ENCODE results near the gene ASH1L.
A peak's percentile ranks its signal among the peaks of the same experiment; 100 is the strongest.
"Not testable (repeated sequence)": the region's sequence is repeated elsewhere in the genome, so short reads cannot be mapped to it uniquely, and the experiment has no call there.

Gene ASH1L

DNA sequence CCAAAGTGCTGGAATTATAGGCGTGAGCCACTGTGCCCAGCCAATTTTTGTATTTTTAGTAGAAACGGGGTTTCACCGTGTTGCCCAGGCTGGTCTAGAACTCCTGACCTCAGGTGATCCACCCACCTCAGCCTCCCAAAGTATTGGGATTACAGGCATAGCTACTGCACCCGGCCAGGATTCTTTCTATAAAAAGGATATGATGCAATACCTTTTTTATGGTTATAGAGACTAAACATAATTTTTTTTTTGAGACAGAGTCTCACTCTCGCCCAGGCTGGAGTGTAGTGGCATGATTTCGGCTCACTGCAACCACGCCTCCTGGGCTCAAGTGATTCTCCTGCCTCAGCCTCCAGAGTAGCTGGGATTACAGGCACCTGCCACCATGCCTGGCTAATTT lies 233.7 kb downstream of the ASH1L start:
- not testable (repeated sequence) for DNase-seq (ENCODE audit: low spot score)

DNA sequence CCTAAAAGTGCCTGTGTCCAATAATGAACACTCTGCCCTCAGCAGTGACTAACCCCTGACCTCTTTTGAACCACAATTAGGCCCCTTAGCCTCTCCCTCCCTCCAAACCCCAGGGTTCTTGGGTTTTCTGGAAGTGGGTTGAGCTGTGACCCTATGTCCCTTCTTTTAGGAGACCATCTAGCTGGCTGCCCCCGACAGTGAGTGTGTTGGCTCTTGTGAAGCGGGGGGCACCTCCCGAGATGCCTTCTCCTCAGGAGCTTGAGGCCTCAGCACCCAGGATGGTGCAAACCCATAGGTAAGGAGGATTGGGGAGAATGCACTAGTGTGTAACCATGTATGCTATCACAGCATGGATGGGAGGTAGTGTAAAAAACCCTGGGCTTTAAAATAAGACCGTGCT lies 234.6 kb downstream of the ASH1L start:
- DNase-seq (ENCODE audit: low spot score): no peak

DNA sequence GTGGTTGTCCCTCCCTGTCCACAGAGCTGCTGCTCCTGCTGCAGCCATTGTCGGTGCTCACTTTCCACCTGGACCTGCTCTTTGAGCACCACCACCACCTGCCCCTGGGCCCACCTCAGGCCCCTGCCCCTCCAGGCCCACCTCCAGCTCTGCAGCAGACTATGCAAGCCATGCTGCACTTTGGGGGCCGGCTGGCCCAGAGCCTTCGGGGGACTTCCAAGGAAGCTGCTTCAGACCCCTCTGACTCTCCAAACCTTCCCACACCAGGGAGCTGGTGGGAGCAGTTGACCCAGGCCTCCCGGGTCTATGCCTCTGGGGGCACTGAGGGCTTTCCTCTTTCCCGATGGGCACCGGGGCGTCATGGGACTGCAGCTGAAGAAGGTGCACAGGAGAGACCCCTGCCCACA lies 236.0 kb downstream of the ASH1L start:
- DNase-seq (ENCODE audit: low spot score): no peak

DNA sequence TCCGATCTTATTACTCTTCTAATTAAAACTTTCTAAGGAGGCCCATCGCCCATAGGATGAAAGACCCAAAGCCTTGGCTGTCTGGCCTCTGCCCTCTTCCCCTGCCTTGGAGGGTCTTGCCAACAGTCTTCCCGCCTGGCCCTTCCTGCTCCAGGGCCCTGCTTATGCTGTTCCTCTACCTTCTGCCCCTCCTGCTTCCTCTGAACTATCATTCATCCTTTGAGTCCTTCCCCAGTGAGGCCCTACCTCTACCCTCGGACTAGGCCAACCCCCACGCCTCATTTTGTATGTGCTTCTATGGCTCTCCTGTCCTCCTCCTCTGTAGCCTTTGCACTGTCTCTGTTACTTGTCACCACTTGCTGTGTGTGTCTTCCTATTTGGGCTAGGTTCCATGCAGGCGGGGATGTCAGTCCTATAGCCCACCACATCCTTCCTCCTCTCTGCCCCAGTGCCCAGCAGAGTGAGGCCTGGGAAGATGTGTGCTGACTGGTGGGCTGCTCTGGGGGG lies 236.5 kb downstream of the ASH1L start:
- DNase-seq (ENCODE audit: low spot score): no peak

- no peak for DNase-seq (ENCODE audit: low spot score)
Measured at GRCh38 chr1:155325603-155325893, 237.1 kb downstream of the ASH1L start.

DNA sequence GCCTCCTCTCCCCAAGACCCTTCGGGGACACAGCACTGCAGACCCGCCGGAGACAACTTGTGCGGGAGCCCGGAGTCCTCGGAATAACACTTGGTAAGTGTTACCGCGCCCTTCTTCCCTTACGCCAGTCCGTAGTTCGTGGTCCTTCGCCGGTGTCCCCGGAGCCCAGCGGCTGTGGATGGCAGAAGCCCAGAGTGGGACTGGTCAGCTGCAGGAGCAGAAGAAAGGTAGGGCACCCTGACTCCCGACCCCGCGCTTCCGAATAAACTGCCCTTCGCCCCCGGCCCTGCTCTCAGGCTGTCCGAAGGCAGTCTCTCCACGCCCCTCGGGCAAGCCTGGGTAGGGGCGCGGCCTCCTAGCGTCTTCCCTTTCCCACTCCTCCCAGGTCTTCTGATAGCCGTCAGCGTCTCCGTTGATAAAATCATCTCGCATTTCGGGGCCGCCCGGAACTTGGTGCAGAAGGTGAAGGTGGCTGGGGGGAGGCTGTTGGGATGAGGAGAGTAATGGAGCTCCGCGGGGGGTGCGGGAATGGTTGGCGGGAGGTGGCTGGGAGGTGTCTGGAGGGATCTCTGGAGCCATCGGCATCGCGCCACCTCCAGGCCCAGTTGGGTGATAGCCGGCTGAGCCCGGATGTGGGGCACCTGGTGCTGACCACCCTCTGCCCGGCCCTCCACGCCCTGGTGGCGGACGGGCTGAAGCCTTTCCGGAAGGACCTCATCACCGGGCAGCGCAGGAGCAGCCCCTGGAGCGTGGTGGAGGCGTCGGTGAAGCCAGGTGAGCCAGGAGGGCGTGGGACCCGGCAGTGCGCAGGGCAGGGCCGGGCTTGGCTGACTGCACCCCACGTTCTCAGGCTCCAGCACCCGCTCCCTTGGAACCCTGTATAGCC lies 237.6 kb downstream of the ASH1L start:
- DNase-seq (ENCODE audit: low spot score): no peak

DNA sequence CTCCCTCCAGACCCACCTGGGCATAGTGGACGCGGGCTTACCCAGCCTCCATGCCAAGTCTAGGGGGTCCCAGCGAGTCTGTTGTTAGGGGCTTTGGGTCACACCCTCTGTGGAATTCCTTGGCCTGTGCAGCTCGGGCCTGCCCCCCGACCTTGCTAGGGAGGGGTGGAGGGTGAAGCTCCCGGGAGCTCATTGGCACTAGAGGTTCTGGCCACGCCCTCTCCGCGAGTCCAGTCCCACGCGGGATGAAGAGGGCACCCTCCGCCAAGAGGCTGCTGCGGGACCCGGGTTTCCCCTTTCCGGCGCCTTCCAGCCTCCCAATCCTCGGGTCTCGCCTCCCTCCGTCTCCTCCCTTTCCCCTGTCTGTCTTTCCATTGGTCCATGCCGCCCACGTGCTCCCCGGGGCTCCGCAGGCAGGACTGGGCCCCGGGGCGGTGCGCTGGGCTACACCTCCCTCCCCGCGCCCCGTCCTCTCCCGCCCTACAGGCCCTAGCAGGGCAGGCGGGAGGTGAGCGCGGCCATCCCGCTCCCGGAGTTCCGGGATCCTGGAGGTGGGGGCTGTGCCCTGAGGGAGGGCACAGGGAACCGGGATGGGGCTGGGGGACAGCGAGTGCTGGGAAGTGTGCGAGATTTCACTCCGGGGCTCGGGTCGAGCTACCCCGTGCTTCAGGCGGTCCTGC lies 238.4 kb downstream of the ASH1L start:
- DNase-seq (ENCODE audit: low spot score): peak; percentile 87

DNA sequence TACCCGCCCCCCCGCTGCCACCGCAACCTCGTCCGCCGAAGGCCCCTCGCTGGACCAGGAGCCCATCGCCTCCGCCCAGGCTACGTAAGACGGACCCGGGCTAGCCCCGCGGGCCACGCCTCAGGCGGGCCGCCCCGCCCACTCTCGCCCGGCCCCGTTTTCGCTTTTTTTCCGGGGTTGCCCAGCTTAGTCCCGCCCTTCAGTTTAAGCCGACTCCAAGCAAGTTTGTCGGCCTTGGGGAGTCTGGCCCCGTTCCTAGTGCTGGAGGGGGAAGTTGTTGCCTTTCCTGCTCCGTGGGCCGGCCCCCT lies 238.9 kb downstream of the ASH1L start:
- peak; percentile 82 for DNase-seq (ENCODE audit: low spot score)

DNA sequence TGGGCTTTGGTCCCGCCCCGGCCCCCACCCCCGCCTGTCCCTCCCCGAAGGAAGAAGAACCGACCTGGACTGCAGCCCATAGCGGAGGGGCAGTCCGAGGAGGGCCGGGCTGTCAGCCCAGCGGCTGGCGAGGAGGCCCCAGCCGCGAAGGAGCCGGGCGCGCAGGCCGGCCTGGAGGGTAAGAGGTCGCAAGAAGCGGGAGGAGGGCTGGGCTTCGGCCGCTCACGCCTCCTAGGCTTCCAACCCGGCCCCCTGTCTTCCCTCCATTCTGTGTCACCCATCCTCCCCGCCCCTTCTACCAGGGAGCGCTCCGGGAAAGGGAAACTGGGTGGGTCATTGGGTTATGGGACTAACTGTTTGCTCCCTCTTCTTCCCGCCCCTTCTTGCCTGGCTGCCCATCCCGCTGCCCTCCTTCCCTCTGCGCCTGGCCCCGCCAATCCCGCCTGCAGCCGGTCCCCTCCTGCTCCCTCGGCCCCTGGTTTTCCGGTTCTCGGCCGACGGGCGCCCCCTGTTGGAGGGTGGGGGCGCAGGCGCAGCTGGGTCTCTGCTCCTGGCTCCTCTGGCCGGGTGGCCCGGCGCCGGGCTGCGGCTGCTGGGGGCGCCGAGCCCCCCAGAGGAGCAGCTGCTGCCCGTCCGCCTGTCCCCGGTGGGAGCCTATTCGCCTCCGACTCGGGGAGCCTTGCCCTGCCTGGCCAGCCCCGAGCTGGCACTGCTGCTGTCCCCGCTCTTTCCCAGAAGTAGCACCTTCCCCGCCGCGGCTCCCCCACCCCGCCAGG lies 239.5 kb downstream of the ASH1L start:
- peak; percentile 79 for DNase-seq (ENCODE audit: low spot score)

DNA sequence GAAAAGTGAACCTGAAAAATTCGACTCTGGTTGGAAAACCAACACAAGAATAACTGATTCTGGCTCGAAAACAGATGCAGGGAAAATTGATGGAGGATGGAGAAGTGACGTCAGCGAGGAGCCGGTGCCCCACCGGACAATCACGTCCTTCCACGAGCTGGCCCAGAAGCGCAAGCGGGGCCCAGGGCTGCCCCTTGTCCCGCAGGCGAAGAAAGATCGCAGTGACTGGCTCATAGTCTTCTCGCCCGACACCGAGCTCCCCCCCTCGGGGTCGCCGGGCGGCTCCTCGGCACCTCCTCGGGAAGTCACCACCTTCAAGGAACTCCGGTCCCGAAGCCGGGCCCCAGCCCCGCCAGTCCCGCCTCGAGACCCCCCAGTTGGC lies 240.0 kb downstream of the ASH1L start:
- DNase-seq (ENCODE audit: low spot score): no peak

DNA sequence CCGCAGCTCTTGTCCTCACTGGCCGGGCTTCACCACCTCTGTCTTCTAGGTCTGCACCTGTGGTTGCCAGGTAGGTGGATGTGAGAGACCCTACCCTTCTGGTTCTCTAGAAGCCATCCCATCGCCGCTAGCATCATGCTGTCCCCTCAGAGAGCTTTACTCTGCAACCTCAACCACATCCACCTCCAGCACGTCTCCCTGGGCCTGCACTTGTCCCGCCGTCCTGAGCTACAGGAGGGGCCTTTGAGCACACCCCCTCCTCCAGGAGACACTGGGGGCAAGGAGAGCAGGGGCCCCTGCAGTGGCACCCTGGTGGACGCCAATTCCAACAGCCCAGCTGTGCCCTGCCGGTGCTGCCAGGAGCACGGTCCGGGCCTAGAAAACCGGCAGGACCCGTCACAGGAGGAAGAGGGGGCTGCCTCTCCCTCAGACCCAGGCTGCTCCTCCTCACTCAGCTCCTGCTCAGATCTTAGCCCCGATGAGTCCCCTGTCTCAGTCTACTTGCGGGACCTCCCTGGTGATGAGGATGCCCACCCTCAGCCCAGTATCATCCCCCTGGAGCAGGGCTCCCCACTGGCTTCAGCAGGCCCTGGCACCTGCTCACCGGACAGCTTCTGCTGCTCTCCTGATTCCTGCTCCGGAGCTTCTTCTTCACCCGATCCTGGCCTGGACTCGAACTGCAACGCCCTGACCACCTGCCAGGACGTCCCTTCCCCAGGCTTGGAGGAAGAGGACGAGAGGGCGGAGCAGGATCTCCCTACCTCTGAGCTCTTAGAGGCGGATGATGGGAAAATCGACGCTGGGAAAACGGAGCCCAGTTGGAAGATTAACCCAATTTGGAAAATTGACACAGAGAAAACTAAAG lies 240.7 kb downstream of the ASH1L start:
- no peak for DNase-seq (ENCODE audit: low spot score)

- peak; percentile 61 for DNase-seq (ENCODE audit: low spot score)
Measured at GRCh38 chr1:155320661-155321617, 241.7 kb downstream of the ASH1L start, which contains the start of gene RUSC1. TSS of gene RUSC1 (plus strand) at chr1:155320894. CDS start at chr1:155321774, 880 bp downstream.

- no peak for DNase-seq (ENCODE audit: low spot score)
Measured at GRCh38 chr1:155320252-155320651, 242.4 kb downstream of the ASH1L start.

- DNase-seq (ENCODE audit: low spot score): no peak
Measured at GRCh38 chr1:155319536-155319935, 243.1 kb downstream of the ASH1L start.

GRCh38 chr1:155318082-155318481 lies 244.5 kb downstream of the ASH1L start:
- DNase-seq (ENCODE audit: low spot score): no peak

DNA sequence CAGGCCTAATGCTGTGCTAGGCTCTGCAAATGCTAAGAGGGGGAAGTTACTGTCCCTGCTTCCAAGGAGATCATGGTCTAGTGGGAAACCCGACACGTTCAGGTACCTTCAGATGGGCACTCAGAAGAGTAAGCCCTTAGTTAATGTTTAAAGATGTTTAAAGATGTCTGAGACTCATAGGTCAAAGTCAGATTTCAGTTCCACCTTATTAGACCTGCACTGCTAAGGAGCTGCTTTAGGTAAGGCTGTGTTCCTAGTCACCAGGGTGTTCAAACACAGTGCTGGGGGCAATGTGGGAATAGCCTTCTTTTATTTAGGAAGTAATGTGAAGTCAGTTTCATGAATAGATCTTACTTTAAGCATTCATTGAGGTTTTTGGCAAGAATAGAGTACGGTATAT lies 245.7 kb downstream of the ASH1L start:
- DNase-seq (ENCODE audit: low spot score): no peak

- no peak for DNase-seq (ENCODE audit: low spot score)
Measured at GRCh38 chr1:155313261-155313660, 249.3 kb downstream of the ASH1L start.

- DNase-seq (ENCODE audit: low spot score): no peak
Measured at GRCh38 chr1:155309423-155310021, 253.1 kb downstream of the ASH1L start.

DNA sequence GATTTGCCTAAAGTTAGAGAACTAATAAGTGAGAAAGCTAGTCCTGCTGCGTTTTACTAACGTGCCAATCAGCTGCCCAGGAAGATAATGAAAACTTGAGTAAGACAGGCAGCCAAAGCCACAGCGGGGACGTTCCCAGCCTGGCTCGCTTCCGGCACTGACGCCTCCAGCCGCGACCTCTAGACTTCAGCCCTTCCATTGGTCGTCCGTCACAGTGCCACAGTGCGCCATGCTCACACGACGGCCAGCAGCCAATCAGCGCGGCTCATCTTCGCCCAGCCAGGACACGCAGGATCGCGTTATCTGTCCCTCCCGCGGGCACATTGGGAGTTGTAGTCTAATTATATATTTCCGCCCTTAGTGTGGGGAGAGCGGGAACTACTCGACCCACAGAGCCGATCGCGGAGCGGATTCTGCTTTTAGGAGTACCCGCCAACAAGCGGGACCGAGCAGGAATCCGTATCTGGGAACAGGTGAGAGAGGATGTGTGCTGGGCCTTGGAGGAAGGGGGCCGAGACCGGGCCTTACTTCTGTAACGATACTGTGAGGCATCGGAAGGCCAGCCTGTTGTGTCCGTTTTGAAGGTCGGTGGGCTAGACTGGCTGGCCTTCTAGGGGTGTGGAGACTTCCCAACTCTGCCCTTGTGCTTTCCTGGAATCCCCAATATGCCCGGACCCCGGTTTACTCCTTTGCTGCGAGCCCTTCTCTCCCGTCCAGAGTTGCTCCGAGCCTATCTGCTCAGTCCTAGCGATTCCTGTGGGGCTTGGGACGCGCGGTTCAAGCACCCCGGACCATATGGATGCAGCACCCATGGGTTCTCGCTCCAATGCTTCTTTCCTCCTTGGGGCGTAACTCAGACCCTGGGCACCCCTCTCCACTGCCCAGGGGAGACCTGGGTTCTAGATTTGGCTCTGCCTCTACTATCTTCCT lies 253.8 kb downstream of the ASH1L start, which contains the start of gene FDPS:
Gene FDPS, plus strand, starts transcription at position 374 of the 930 bp plus-strand sequence. CDS start 924 bp downstream, outside the sequence.
- DNase-seq (ENCODE audit: low spot score): peak; percentile 98

Measured in CD4-positive, alpha-beta T cell treated with Interleukin-15 for 4 hours (primary cell).